Measurements from ENCODE around the gene IFNGR1. TPM values are rescaled to one million over a fixed set of nuclear protein-coding genes. Genes with fewer than 3 reads are reported as not detected.
"Not testable (repeated sequence)": the region's sequence is repeated elsewhere in the genome, so short reads cannot be mapped to it uniquely, and the experiment has no call there.

Gene IFNGR1
- total RNA-seq, 1 experiment from 2014 or later = 18.4 TPM

GRCh38 chr6:137216875-137217553 is 2.2 kb downstream of the IFNGR1 start:
- no peak for TF ChIP-seq EZH2 (IDR thresholded peaks at IDR 0.05; ENCODE audit: borderline replicate concordance, low read depth, low read length, poor library complexity, severe bottlenecking)
- no peak for TF ChIP-seq CTCF (conservative IDR thresholded peaks at IDR 0.05; ENCODE audit: low read depth, low read length)
- Histone ChIP-seq H3K27me3 (replicated peaks; ENCODE audit: insufficient read depth, low read depth, low read length, poor library complexity) (no peaks in the 10 kb centered on the region), H3K4me1 (ENCODE audit: insufficient read depth, low read length, poor library complexity, severe bottlenecking) (peaks cover 7% of the 10 kb centered on the region), H3K9me3 (ENCODE audit: low read depth, low read length, poor library complexity, severe bottlenecking) (no peaks in the 10 kb centered on the region), H3K4me3 (ENCODE audit: low read depth, low read length, poor library complexity, severe bottlenecking) (no peak overlapping the region), H3K27ac (ENCODE audit: low read depth, low read length, poor library complexity, severe bottlenecking) (no peak overlapping the region), H3K36me3 (ENCODE audit: insufficient read depth, low read length, poor library complexity, severe bottlenecking) (no peaks in the 10 kb centered on the region)
- DNase-seq (ENCODE audit: low spot score) = no peak
- intact Hi-C loops (cut with micrococcal nuclease; ENCODE audit: unreplicated experiment) = no loop called here
- ChIA-PET CTCF (no interaction called here), POLR2A (ENCODE audit: low non-redundant PET) (no interaction called here)
- no TSS peak for BruUV-seq (replicated peaks)

GRCh38 chr6:137216106-137216505 is 3.1 kb downstream of the IFNGR1 start:
- intact Hi-C loops (cut with micrococcal nuclease; ENCODE audit: unreplicated experiment) = no loop called here
- Histone ChIP-seq H3K4me1 (ENCODE audit: insufficient read depth, low read length, poor library complexity, severe bottlenecking) (peaks cover 7% of the 10 kb centered on the region), H3K4me3 (ENCODE audit: low read depth, low read length, poor library complexity, severe bottlenecking) (no peak overlapping the region), H3K27me3 (replicated peaks; ENCODE audit: insufficient read depth, low read depth, low read length, poor library complexity) (no peaks in the 10 kb centered on the region), H3K9me3 (ENCODE audit: low read depth, low read length, poor library complexity, severe bottlenecking) (no peaks in the 10 kb centered on the region), H3K36me3 (ENCODE audit: insufficient read depth, low read length, poor library complexity, severe bottlenecking) (no peaks in the 10 kb centered on the region), H3K27ac (ENCODE audit: low read depth, low read length, poor library complexity, severe bottlenecking) (no peak overlapping the region)
- POLR2A ChIA-PET (ENCODE audit: low non-redundant PET) = no interaction called here
- CTCF ChIA-PET = no interaction called here
- no peak for DNase-seq (ENCODE audit: low spot score)
- no TSS peak for BruUV-seq (replicated peaks)
- TF ChIP-seq EZH2 (IDR thresholded peaks at IDR 0.05; ENCODE audit: borderline replicate concordance, low read depth, low read length, poor library complexity, severe bottlenecking) (no peak), CTCF (conservative IDR thresholded peaks at IDR 0.05; ENCODE audit: low read depth, low read length) (no peak)

DNA sequence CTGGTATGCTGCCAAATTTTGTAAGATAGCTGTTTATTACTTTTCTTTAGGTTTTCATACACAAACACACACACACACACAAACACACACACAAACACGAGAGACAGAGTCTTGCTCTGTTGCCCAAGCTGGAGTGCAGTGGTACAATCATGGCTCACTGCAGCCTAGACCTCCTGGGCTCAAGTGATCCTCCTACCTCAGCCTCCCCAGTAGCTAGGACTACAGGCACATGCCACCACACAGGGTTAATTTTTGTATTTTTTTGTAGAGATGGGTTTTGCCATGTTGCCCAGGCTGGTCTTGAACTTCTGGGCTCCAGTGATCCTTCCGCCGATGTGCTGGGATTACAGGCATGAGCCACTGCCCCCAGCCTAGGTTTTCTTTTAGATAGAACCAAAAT is 3.6 kb downstream of the IFNGR1 start:
- intact Hi-C loops (cut with micrococcal nuclease; ENCODE audit: unreplicated experiment); H3K27me3 ChIP-seq (replicated peaks; ENCODE audit: insufficient read depth, low read depth, low read length, poor library complexity); H3K27ac ChIP-seq (ENCODE audit: low read depth, low read length, poor library complexity, severe bottlenecking); DNase-seq (ENCODE audit: low spot score); H3K9me3 ChIP-seq (ENCODE audit: low read depth, low read length, poor library complexity, severe bottlenecking); BruUV-seq (replicated peaks); POLR2A ChIA-PET (ENCODE audit: low non-redundant PET); H3K4me1 ChIP-seq (ENCODE audit: insufficient read depth, low read length, poor library complexity, severe bottlenecking); CTCF ChIA-PET; H3K36me3 ChIP-seq (ENCODE audit: insufficient read depth, low read length, poor library complexity, severe bottlenecking); H3K4me3 ChIP-seq (ENCODE audit: low read depth, low read length, poor library complexity, severe bottlenecking): not testable (repeated sequence)

DNA sequence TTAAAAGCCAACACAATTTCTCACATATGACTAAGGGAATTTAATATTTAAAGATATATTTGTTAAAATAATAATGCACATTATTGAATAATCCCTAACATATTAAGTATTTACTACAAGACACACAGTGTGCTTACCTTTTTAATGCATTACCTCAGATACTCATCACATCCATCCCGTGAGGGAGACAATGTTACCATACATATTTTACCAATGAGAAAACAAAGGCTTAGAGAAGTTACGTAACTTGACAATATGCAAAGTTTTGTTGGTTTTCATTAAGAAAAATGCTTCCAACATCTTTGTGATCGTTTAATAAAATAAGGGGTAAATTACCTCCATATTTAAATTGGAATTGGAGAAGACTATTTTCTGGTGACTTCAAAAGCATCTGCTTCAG is 4.3 kb downstream of the IFNGR1 start:
- intact Hi-C loops (cut with micrococcal nuclease; ENCODE audit: unreplicated experiment) = no loop called here
- TF ChIP-seq CTCF (conservative IDR thresholded peaks at IDR 0.05; ENCODE audit: low read depth, low read length) (no peak), EZH2 (IDR thresholded peaks at IDR 0.05; ENCODE audit: borderline replicate concordance, low read depth, low read length, poor library complexity, severe bottlenecking) (no peak)
- CTCF ChIA-PET = no interaction called here
- H3K27ac ChIP-seq (ENCODE audit: low read depth, low read length, poor library complexity, severe bottlenecking) = no peak overlapping the region
- DNase-seq (ENCODE audit: low spot score) = no peak
- POLR2A ChIA-PET (ENCODE audit: low non-redundant PET) = no interaction called here
- no peaks in the 10 kb centered on the region for H3K36me3 ChIP-seq (ENCODE audit: insufficient read depth, low read length, poor library complexity, severe bottlenecking)
- no peaks in the 10 kb centered on the region for H3K27me3 ChIP-seq (replicated peaks; ENCODE audit: insufficient read depth, low read depth, low read length, poor library complexity)
- peaks cover 7% of the 10 kb centered on the region for H3K4me1 ChIP-seq (ENCODE audit: insufficient read depth, low read length, poor library complexity, severe bottlenecking)
- H3K4me3 ChIP-seq (ENCODE audit: low read depth, low read length, poor library complexity, severe bottlenecking) = no peak overlapping the region
- no peaks in the 10 kb centered on the region for H3K9me3 ChIP-seq (ENCODE audit: low read depth, low read length, poor library complexity, severe bottlenecking)
- no TSS peak for BruUV-seq (replicated peaks)
